ENCODE results near the gene KCNH3.

The KCNH3 gene

DNA sequence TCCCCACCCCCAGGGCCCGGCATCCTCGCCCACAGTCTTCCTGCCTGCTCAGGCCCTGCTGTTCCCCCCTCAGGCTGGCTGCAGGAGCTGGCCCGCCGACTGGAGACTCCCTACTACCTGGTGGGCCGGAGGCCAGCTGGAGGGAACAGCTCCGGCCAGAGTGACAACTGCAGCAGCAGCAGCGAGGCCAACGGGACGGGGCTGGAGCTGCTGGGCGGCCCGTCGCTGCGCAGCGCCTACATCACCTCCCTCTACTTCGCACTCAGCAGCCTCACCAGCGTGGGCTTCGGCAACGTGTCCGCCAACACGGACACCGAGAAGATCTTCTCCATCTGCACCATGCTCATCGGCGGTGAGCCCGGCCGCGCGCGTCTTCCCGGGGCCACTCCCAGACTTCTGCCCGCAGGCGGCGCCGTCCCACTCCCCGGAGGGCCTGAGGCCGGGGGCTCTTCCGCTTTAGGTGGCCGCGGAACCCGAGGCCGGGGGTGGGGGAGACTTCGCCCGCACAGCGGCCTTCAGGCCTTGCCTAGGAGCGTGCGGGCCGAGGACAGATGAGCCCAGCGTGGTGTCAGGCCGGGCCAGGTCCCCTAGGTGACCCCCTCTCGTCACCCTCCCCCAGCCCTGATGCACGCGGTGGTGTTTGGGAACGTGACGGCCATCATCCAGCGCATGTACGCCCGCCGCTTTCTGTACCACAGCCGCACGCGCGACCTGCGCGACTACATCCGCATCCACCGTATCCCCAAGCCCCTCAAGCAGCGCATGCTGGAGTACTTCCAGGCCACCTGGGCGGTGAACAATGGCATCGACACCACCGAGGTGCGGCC lies 10.2 kb downstream of the KCNH3 start:
- no peak for DNase-seq

DNA sequence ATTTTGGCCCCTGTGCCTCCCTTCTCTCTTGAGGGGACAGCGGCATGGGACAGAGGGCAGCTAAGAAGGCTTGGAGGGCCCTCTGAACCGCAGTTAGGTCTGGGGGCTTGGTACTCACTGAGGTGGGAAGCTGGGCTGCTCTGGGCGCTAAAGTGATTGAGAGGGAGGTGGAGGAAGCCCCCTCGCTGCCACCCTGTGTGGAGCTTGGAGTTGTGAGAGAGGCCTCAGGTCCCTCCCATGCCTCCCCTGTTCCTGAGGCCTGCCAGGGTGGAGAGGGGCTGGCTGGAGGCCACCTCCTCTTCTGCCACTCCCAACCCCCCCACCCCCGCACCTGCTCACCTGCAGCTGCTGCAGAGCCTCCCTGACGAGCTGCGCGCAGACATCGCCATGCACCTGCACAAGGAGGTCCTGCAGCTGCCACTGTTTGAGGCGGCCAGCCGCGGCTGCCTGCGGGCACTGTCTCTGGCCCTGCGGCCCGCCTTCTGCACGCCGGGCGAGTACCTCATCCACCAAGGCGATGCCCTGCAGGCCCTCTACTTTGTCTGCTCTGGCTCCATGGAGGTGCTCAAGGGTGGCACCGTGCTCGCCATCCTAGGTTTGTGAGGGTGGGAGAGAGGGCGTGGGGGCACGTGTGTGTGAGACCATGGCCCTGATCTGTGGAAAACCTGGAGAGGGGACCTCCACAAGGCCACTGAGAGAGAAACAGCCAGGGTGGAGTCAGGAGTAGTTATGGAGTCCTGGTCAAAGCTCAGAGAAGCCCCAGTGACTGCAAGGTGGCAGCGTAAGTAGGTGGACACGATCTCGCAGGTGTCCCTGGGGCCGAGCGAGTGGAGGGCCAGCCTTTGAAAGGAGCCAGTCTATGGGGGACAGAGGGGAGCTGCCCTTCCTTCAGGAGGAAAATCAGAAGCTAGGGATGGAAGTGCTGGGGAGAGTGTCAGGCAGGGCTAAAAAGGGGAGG lies 11.2 kb downstream of the KCNH3 start:
- DNase-seq: peak; percentile 34

GRCh38 chr12:49550693-49551252 lies 11.9 kb downstream of the KCNH3 start:
- no peak for DNase-seq

DNA sequence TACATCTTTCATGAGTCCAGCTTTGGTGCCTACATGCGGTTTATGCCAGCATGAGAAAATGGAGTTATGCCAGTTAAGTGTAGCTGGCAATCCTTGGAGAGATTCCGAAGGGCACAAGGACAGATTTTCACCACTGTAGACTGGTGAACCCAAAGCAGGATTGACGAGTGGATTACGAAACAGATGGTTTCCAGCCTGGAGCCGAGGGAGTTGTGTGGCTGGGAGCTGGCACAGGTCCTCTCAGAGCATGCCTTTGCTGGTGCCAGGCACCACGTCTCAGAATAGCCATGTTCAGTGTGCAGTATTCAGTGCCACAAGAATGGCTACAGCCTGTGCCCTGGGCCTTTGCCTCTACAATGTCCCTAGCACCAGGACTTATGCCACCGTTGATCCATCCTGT lies 13.2 kb downstream of the KCNH3 start:
- no peak for DNase-seq

DNA sequence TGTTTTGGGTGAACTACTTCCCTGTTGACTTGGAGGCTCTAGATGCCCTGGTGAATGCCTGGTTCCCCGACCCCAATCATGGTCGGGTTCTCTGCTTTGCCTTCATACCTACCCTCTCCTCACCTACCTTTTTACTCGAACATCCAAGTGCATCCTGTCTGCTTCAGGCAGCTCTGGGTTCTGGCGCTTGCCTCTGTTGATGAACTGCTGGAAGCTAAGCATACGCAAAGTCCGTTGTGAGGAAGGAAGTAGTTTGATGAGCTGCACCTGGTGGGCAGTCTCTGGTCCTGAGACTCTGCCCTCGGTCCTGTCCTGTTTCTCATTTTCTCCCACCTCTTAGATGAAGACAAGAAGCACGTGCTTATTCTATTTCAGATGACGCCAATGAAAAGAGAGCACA lies 13.6 kb downstream of the KCNH3 start:
- DNase-seq: no peak

DNA sequence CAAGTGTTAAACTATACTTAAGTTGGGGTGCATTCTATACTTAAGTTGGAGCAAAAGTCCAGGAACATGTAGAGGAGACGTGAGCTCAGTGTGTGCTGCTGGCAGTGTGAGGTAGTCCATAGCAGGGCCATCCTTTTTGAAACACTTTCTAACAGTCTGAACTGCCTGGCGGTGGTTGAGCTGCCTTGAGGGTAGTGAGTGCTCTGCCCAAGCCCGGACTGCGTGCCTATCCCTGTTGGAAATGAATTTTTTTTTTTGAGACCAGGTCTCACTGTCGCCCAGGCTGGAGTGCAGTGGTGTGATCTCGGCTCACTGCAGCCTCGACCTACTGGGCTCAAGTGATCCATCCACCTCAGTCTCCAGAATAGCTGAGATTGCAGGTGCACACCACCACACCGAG lies 14.1 kb downstream of the KCNH3 start:
- no peak for DNase-seq

DNA sequence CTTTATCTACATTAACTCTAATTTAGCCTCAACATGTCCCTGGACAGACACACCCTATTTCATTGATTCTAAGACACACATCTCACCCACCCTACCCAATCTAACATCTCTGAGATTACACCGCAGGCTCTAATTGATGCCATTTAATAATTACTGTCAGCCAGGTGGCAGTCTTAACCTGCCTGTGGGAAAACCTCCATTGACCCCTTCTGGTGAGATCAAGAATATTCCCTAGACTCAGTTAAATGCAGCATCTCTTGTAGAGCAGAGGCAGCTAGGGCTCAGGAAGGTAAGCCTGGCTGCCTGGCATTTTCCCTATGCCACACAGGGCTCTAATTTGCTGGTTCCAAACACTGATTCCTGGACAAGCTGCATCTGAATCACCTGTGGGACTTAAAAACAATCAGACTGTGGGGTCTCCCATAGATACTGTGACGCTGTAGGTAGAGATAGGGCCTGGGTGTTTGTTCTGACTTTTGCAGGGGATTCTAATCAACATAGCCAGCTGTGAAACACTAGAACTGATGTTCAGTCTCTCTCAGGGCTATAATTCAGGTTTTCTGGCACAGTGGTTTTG lies 14.8 kb downstream of the KCNH3 start:
- peak; percentile 34 for DNase-seq

DNA sequence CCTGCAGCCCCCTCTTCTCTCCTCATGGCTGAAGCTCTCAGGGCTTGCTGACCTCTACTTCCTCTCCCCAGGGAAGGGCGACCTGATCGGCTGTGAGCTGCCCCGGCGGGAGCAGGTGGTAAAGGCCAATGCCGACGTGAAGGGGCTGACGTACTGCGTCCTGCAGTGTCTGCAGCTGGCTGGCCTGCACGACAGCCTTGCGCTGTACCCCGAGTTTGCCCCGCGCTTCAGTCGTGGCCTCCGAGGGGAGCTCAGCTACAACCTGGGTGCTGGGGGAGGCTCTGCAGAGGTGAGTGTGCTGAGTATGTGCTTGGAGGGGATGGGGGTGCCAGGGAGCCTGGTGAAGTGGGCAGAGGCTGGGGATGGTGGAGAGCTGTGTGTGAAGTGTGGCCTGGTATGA lies 15.4 kb downstream of the KCNH3 start:
- no peak for DNase-seq

GRCh38 chr12:49555631-49556390 lies 17.0 kb downstream of the KCNH3 start:
- no peak for DNase-seq

GRCh38 chr12:49556391-49557186 lies 17.8 kb downstream of the KCNH3 start:
- DNase-seq: no peak

- no peak for DNase-seq
Observed at GRCh38 chr12:49557187-49557916, 18.5 kb downstream of the KCNH3 start.

DNA sequence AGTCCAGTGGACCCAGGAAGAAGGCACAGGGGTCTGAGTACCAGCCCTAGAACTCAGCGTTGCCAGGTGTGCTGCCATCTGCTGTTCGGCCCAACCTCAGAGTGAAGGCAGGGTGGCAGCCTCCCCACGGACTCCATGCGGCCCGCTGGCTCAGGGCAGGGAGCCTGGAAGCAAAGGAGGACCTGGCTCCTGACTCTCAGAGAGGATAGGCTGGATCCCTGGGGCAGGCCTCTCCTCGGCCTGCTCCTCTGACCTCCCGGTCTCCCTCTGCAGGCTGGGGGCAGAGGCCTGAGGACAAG lies 19.0 kb downstream of the KCNH3 start:
- no peak for DNase-seq

GRCh38 chr12:49558526-49558925 lies 19.7 kb downstream of the KCNH3 start:
- DNase-seq: no peak

DNA sequence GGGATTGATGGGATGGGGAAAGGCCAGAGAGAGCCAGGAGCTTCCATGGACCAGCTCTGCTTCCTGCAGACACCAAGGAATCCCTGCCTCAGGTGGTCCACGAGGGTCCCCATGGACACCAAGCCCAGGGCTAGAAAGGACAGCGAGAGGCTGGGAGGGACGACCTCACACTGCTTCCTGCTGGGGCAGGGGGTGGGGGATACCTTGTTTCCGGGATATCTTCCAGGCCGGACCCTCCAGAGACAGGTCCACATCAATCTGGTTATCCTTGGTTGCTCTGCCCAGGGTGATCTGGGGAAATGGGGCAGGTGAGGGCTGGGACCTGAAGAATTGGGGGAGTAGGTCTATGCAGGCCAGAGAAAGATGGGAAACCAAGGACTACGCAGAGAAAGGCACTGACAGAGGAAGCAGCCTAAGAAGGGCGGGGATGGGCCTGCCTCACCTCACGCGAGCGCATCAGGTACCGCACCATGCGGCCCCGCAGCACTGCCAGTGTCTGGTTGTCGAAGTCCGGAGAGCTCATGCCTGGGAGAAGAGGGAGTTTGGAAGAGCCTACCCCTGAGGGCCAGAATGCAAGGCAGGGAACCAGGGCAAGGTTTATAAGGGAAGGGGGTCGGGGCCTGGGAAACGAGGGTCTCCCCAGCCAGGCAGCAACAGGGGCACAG lies 20.3 kb downstream of the KCNH3 start:
- no peak for DNase-seq

GRCh38 chr12:49560695-49561094 lies 21.9 kb downstream of the KCNH3 start:
- no peak for DNase-seq

GRCh38 chr12:49562233-49562632 lies 23.4 kb downstream of the KCNH3 start:
- no peak for DNase-seq

DNA sequence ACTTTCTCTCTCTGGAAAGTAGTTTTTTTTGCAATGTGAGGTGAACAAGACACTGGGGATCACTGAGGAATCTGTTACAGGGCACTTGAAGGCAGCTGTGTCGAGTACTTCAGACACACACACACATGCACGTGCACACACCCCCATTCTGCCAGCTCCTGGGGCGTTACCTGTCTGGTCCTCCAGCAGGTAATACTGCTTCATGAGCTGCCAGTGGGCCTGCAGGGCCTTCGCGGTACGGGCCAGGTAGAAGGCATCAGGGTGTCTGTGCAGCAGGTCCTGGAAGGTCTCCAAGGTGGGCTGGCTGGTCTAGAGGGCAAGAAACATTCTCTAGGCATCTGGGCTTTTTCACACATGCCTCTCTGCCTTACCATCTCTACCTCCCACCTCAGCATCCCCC lies 24.0 kb downstream of the KCNH3 start:
- no peak for DNase-seq

DNA sequence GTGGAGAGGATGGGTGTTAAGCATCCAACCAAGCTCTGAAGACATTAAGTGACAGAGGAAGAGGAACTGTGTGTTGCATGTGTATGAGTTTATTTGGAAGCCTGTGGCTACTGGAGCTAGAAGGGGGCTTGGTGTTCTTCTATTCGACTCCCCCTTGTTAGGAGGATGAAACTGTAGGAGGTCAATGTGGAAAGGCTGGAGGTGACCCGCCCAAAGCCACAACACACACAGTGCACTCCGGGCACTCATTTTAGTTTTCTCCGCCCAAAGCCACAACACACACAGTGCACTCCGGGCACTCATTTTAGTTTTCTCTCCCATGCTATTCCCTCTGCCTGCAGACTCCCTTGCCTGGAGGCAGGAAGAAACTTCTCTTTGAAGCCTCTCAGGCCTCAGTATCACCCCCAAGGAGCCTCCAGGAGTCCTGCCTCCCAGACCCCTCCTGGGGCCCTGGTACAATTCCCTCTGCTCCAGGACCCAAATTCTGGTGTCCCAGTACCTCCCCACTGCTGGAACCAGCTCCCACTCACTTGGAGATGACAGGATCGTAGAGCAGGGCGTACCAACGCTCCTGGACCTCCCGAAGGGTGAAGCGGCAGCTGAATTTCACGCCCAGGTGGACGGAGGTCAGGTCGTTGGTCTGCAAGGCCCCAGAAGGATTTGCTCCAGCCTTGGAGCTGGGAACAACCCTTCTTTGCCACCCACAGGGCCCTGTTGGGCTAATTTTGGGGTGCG lies 25.3 kb downstream of the KCNH3 start:
- DNase-seq: no peak

DNA sequence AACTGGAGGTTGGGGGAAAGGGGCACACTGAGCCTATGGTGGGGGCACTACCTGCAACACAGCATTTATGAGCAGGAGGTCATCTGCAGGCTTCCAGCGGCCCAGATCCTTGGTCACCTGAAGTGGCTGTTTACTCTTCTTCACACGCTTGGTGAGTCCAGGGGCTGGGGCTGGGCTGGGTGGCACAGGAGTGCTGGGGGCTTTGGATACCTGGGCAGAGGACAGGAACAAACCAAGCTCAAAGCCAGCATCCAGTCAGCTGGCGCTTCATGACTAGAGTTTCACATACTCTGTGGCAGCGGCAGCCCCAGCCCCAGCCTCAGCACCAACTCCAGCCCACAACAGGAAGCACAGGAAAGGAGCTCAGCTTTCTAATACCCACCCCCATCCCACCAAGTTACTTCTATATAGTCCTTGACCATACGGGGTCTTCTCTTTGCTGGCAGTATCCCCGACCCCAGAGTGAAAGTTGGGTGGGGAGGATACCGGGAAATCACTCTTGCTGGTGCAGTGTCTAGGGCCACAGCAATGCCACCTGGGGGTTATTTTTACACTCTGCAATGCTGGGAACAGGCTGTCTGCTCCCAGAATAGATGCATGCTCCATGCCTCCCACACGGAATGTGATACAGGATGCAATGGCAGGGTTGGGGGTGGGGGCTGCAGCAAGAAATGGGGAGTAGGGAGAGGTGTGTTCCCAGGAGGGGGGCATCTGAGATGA lies 26.0 kb downstream of the KCNH3 start:
- no peak for DNase-seq
